Mammary epithelial cell (primary cell): ENCODE data around the gene CSNK1A1.
"Not testable (repeated sequence)": the region's sequence is repeated elsewhere in the genome, so short reads cannot be mapped to it uniquely, and the experiment has no call there.

Experiments used
- EZH2 ChIP-seq: IDR thresholded peaks from 2 replicates; pipeline ENCODE4 v1.6.1; 2012; ENCODE audit warnings: low read length, inconsistent platforms, borderline replicate concordance
- TF ChIP-seq, protein P1 (sequence below), 2 donors: IDR thresholded peaks in 1 of 2; conservative IDR thresholded peaks in 1 of 2; 2 replicates each; pipeline ENCODE4 v1.5.1; 2011 to 2012; ENCODE audit warnings: inconsistent platforms in 2 of 2, low read length in 2 of 2, mild to moderate bottlenecking in 2 of 2, control low read depth in 1 of 2, low read depth in 1 of 2; ENCODE audit not compliant: insufficient read depth in 1 of 2; ENCODE audit errors: extremely low read depth in 1 of 2

DNA sequence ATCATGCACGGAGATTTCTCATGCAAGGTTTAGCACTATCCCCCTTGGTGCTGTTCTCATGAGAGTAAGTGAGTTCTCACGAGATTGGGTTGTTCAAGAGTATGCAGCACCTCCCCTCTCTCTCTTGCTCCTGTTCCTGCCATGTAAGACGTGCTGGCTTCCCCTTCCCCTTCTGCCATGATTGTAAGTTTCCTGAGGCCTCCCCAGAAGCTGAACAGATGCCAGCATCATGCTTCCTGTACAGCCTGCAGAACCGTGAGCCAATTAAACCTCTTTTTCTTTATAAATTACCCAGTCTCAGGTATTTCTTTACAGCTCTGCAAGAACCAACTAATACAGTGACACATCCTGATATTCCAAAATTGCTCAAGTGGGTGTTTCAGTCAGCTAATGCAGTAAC lies 106.8 kb downstream of the CSNK1A1 start:
- TF ChIP-seq, protein P1, sequence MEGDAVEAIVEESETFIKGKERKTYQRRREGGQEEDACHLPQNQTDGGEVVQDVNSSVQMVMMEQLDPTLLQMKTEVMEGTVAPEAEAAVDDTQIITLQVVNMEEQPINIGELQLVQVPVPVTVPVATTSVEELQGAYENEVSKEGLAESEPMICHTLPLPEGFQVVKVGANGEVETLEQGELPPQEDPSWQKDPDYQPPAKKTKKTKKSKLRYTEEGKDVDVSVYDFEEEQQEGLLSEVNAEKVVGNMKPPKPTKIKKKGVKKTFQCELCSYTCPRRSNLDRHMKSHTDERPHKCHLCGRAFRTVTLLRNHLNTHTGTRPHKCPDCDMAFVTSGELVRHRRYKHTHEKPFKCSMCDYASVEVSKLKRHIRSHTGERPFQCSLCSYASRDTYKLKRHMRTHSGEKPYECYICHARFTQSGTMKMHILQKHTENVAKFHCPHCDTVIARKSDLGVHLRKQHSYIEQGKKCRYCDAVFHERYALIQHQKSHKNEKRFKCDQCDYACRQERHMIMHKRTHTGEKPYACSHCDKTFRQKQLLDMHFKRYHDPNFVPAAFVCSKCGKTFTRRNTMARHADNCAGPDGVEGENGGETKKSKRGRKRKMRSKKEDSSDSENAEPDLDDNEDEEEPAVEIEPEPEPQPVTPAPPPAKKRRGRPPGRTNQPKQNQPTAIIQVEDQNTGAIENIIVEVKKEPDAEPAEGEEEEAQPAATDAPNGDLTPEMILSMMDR (conservative IDR thresholded peaks at IDR 0.05 in 1 of 2, IDR thresholded peaks at IDR 0.05 in 1 of 2; ENCODE audit: extremely low read depth in 1 of 2, insufficient read depth in 1 of 2, low read depth in 1 of 2, low read length in 2 of 2), result not testable (repeated sequence)
- not testable (repeated sequence) for TF ChIP-seq EZH2
